GM08714 (cell line): ENCODE data around the gene NRROS.
"Not testable (repeated sequence)": the region's sequence is repeated elsewhere in the genome, so short reads cannot be mapped to it uniquely, and the experiment has no call there.

ENCODE experiments used
- H3K4me3 ChIP-seq: fragments of 200-500 bp; sonication (Bioruptor generic); 2 replicates; pipeline ENCODE4 v1.5.1; 2014; ENCODE audit warnings: mild to moderate bottlenecking, low read length, inconsistent platforms
- ZNF274 ChIP-seq: IDR thresholded peaks from 2 replicates; pipeline ENCODE4 v1.6.1; 2012; ENCODE audit warnings: mild to moderate bottlenecking, low read depth, low read length

The NRROS gene

GRCh38 chr3:196617256-196617655 lies 22.2 kb upstream of the NRROS start:
- no peak overlapping the region for H3K4me3 ChIP-seq
- no peak for TF ChIP-seq ZNF274

GRCh38 chr3:196619223-196619622 lies 20.3 kb upstream of the NRROS start:
- no peak overlapping the region for H3K4me3 ChIP-seq
- TF ChIP-seq ZNF274: no peak

- not testable (repeated sequence) for H3K4me3 ChIP-seq
These were observed 19.9 kb upstream of the NRROS start for GRCh38 chr3:196619627-196620026.

- H3K4me3 ChIP-seq: no peak overlapping the region
- TF ChIP-seq ZNF274: no peak
These were observed 19.3 kb upstream of the NRROS start for GRCh38 chr3:196620161-196620604.

GRCh38 chr3:196620684-196621083 lies 18.8 kb upstream of the NRROS start:
- no peak overlapping the region for H3K4me3 ChIP-seq

GRCh38 chr3:196621611-196622010 lies 17.9 kb upstream of the NRROS start:
- TF ChIP-seq ZNF274: no peak
- no peak overlapping the region for H3K4me3 ChIP-seq

More at GRCh38 chr3:196620684-196621083, 18.8 kb upstream of the NRROS start:
- TF ChIP-seq ZNF274: no peak

- H3K4me3 ChIP-seq: peak overlapping the region; percentile 50; the same call in 1 of the 2 replicates
- no peak for TF ChIP-seq ZNF274
These were observed 15.3 kb upstream of the NRROS start for GRCh38 chr3:196624067-196624790.

GRCh38 chr3:196624907-196625306 lies 14.6 kb upstream of the NRROS start:
- TF ChIP-seq ZNF274: no peak
- no peak overlapping the region; the same call in 1 of the 2 replicates for H3K4me3 ChIP-seq

GRCh38 chr3:196625331-196625730 lies 14.2 kb upstream of the NRROS start:
- H3K4me3 ChIP-seq: no peak overlapping the region
- TF ChIP-seq ZNF274: no peak

- H3K4me3 ChIP-seq: no peak overlapping the region
- no peak for TF ChIP-seq ZNF274
These were observed 11.6 kb upstream of the NRROS start for GRCh38 chr3:196627918-196628231.

- TF ChIP-seq ZNF274: no peak
- no peak overlapping the region for H3K4me3 ChIP-seq
These were observed 10.3 kb upstream of the NRROS start for GRCh38 chr3:196629228-196629627.

- peak overlapping the region; percentile 52; the same call in 1 of the 2 replicates for H3K4me3 ChIP-seq
- TF ChIP-seq ZNF274: no peak
These were observed 7.8 kb upstream of the NRROS start for GRCh38 chr3:196631682-196632045.

GRCh38 chr3:196632046-196632751 lies 7.3 kb upstream of the NRROS start:
- no peak for TF ChIP-seq ZNF274
- H3K4me3 ChIP-seq: peak overlapping the region; percentile 52; the same call in 1 of the 2 replicates

GRCh38 chr3:196633555-196634151 lies 5.8 kb upstream of the NRROS start:
- peak overlapping the region; percentile 56; the same call in 1 of the 2 replicates for H3K4me3 ChIP-seq
- no peak for TF ChIP-seq ZNF274

- no peak overlapping the region; the same call in 1 of the 2 replicates for H3K4me3 ChIP-seq
- TF ChIP-seq ZNF274: no peak
These were observed 5.3 kb upstream of the NRROS start for GRCh38 chr3:196634224-196634623.
